A673 (cell line): ENCODE measurements around the gene FREM1. TPM values are rescaled to one million over a fixed set of nuclear protein-coding genes. Genes with fewer than 3 reads are reported as not detected.

Experiments
- BruUV-seq: library from RNA; stranded (reverse); fragments of 400-500 nt; replicated peaks from 2 replicates; lab custom pipeline; 2021; lab: Mats Ljungman, UMichigan
- CTCF ChIA-PET: fragments of 300-600 bp; sonication (Branson Sonifier 250); formaldehyde crosslinking; loops from one replicate; lab custom pipeline; 2022; ENCODE audit warnings: antibody characterized with exemption; lab: Charles Lee
- POLR2A ChIA-PET: fragments of 300-600 bp; sonication (Branson Sonifier 250); formaldehyde crosslinking; loops from one replicate; lab custom pipeline; 2022; ENCODE audit warnings: antibody characterized with exemption; ENCODE audit not compliant: low non-redundant PET; lab: Charles Lee
- DNase-seq: peaks from one replicate; pipeline ENCODE4 v3.0.0-alpha.2; 2015; ENCODE audit warnings: low spot score
- H3K27ac ChIP-seq: fragments of 200-600 bp; sonication (generic); 2 replicates; pipeline ENCODE4 v1.5.1; 2016; ENCODE audit warnings: mixed run types, low read depth, mild to moderate bottlenecking, mixed read lengths, antibody characterized with exemption, low read length; ENCODE audit not compliant: poor library complexity, severe bottlenecking
- H3K27me3 ChIP-seq: fragments of 200-600 bp; sonication (generic); replicated peaks from 2 replicates; pipeline ENCODE4 v1.6.1; 2017; ENCODE audit warnings: mixed run types, low read depth, mild to moderate bottlenecking, mixed read lengths, antibody characterized with exemption, low read length; ENCODE audit not compliant: insufficient read depth, poor library complexity
- H3K36me3 ChIP-seq: fragments of 200-600 bp; sonication (generic); 2 replicates; pipeline ENCODE4 v1.6.1; 2016; ENCODE audit warnings: mixed run types, mild to moderate bottlenecking, mixed read lengths, antibody characterized with exemption, low read length; ENCODE audit not compliant: insufficient read depth, poor library complexity, severe bottlenecking
- H3K4me1 ChIP-seq: fragments of 200-600 bp; sonication (generic); 2 replicates; pipeline ENCODE4 v1.6.1; 2017; ENCODE audit warnings: mixed run types, mild to moderate bottlenecking, mixed read lengths, antibody characterized with exemption, low read length; ENCODE audit not compliant: insufficient read depth, poor library complexity, severe bottlenecking
- H3K4me3 ChIP-seq: fragments of 200-600 bp; sonication (generic); 2 replicates; pipeline ENCODE4 v1.5.1; 2016; ENCODE audit warnings: low read depth, mixed run types, mild to moderate bottlenecking, mixed read lengths, low read length; ENCODE audit not compliant: poor library complexity, severe bottlenecking
- H3K9me3 ChIP-seq: fragments of 200-600 bp; sonication (generic); 2 replicates; pipeline ENCODE4 v1.6.1; 2016; ENCODE audit warnings: mixed run types, low read depth, mild to moderate bottlenecking, mixed read lengths, antibody characterized with exemption, low read length; ENCODE audit not compliant: poor library complexity, severe bottlenecking
- EZH2 ChIP-seq: fragments of 200-600 bp; sonication (generic); IDR thresholded peaks from 2 replicates; pipeline ENCODE4 v1.6.1; 2017; ENCODE audit warnings: borderline replicate concordance, low read depth, mild to moderate bottlenecking, mixed read lengths, antibody characterized with exemption, low read length; ENCODE audit not compliant: poor library complexity, severe bottlenecking
- intact Hi-C: fragments of 100-400 bp; cut with micrococcal nuclease; formaldehyde crosslinking; loops from one replicate; pipeline ENCODE4 v1.10.0; 2022; ENCODE audit not compliant: unreplicated experiment
- total RNA-seq: library from RNA; stranded (reverse); gene quantifications from 2 replicates; pipeline ENCODE4 v1.2.3, GENCODE V29; 2021
- TF ChIP-seq, protein P1 (sequence below): fragments of 300-800, 200-600 bp; sonication (generic); conservative IDR thresholded peaks from 2 replicates; pipeline ENCODE4 v1.5.1; 2017; ENCODE audit warnings: low read depth, mild to moderate bottlenecking, antibody characterized with exemption, low read length, moderate library complexity, mixed read lengths

Gene FREM1
- total RNA-seq, 1 experiment from 2014 or later, result 4.2 TPM

DNA sequence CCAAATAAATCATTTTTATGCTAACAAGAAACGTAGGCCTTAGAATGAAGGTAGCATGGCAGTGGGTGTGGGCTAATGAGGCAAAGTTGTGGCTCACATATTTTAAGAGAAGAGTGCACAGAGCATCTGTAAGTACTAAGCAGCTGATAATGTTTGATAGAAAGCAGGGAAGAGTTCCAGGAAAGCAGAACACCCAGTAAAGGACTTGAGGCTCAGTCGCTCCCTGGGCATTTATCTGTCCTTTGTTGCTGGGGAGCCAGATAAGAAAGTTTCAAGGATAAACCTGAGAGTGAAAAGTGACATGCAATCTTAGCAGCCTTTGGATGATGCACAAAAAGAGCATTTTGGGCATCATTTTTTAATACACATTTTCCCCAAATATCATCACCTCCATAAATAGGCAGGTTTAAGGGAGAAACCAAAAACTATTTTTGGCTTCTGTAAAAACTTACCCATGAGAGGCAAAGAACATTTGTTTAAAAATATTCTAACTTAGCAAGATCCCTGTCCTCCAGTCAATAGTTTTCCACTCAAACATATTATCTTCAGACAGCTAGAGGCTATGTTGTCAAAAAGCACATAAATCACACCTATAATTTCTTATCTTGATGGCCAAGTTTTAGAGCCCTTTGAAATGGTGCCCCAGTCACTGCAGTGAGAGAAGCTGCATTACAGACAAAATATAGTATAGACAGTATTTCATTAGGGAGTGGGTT lies 3.4 kb downstream of the FREM1 start:
- Histone ChIP-seq H3K27ac (no peak overlapping the region), H3K36me3 (no peaks in the 10 kb centered on the region), H3K27me3 (no peaks in the 10 kb centered on the region), H3K9me3 (no peaks in the 10 kb centered on the region), H3K4me3 (no peak overlapping the region), H3K4me1 (peaks cover 35% of the 10 kb centered on the region)
- ChIA-PET CTCF (no interaction called here), POLR2A (no interaction called here)
- intact Hi-C loops, result no loop called here
- BruUV-seq, result no TSS peak
- DNase-seq, result no peak
- TF ChIP-seq, protein P1, sequence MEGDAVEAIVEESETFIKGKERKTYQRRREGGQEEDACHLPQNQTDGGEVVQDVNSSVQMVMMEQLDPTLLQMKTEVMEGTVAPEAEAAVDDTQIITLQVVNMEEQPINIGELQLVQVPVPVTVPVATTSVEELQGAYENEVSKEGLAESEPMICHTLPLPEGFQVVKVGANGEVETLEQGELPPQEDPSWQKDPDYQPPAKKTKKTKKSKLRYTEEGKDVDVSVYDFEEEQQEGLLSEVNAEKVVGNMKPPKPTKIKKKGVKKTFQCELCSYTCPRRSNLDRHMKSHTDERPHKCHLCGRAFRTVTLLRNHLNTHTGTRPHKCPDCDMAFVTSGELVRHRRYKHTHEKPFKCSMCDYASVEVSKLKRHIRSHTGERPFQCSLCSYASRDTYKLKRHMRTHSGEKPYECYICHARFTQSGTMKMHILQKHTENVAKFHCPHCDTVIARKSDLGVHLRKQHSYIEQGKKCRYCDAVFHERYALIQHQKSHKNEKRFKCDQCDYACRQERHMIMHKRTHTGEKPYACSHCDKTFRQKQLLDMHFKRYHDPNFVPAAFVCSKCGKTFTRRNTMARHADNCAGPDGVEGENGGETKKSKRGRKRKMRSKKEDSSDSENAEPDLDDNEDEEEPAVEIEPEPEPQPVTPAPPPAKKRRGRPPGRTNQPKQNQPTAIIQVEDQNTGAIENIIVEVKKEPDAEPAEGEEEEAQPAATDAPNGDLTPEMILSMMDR, result no peak
- TF ChIP-seq EZH2, result no peak

DNA sequence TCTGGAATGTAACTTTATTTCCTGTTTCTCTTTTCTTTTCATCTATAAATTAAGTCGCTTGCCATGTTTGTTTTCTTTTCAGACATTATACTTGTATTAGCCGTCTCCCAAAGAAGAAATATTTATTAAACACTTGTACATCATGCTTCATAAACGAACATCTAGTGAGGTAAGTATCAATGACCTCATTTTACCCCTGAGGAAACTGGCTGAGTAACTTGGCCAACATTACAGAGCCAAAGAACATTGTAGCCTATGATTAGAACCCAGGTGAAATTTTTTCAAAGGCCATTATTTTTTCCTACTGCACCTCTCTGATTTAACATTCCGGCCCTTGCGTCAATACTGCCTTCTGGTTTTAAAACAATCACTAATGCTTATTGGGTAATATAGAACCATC lies 4.2 kb downstream of the FREM1 start:
- no peak for DNase-seq
- intact Hi-C loops, result no loop called here
- Histone ChIP-seq H3K4me3 (no peak overlapping the region), H3K27me3 (no peaks in the 10 kb centered on the region), H3K36me3 (no peaks in the 10 kb centered on the region), H3K4me1 (peaks cover 38% of the 10 kb centered on the region), H3K27ac (no peak overlapping the region), H3K9me3 (no peaks in the 10 kb centered on the region)
- CTCF ChIA-PET, result no interaction called here
- POLR2A ChIA-PET, result no interaction called here
- no peak for TF ChIP-seq EZH2
- TF ChIP-seq, protein P1, result no peak
- no TSS peak for BruUV-seq

DNA sequence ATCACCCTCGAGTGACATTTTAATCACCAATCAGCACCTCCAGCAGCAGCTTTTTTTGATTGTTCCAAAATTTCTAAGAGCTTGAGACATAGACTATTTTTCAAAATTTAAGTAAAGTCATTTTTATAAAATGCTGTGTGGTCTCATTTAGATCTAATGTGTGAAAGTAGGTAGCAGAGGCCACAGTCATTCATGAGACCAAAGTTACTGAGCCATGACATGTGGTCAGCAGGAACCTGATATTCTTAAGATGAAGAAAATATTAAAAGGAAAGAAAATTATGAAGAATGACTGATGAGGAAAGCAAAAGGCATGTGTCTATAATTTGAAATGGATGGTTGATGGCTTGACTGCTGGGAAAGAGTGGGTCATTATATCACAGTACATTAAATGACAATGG lies 7.2 kb downstream of the FREM1 start:
- Histone ChIP-seq H3K27ac (no peak overlapping the region), H3K27me3 (no peaks in the 10 kb centered on the region), H3K4me1 (peaks cover 23% of the 10 kb centered on the region), H3K36me3 (no peaks in the 10 kb centered on the region), H3K9me3 (no peaks in the 10 kb centered on the region), H3K4me3 (no peak overlapping the region)
- TF ChIP-seq, protein P1, result no peak
- TF ChIP-seq EZH2, result no peak
- intact Hi-C loops, result no loop called here
- POLR2A ChIA-PET, result no interaction called here
- DNase-seq, result peak; percentile 29
- CTCF ChIA-PET, result no interaction called here
- BruUV-seq, result no TSS peak
